H9 (cell line): ENCODE results near the gene QDPR. TPM values are rescaled to one million over a fixed set of nuclear protein-coding genes. Genes with fewer than 3 reads are reported as not detected.

Experiments
- DNase-seq: peaks from one replicate; pipeline ENCODE4 v3.0.0-alpha.2; 2017
- H2AFZ ChIP-seq: one replicate; pipeline ENCODE4 v1.6.1; 2013; ENCODE audit warnings: mild to moderate bottlenecking, low read length, control low read depth, moderate library complexity
- H2AK5ac ChIP-seq: 2 replicates; pipeline ENCODE4 v1.6.1; 2013; ENCODE audit warnings: low read length, control low read depth, mixed read lengths; ENCODE audit not compliant: insufficient read length
- H2BK120ac ChIP-seq: one replicate; pipeline ENCODE4 v1.6.1; 2013; ENCODE audit warnings: low read depth, mild to moderate bottlenecking, low read length, control low read depth, inconsistent platforms; ENCODE audit not compliant: poor library complexity, severe bottlenecking
- H2BK12ac ChIP-seq: 2 replicates; pipeline ENCODE4 v1.6.1; 2013; ENCODE audit warnings: low read length, control low read depth, mixed read lengths, low read depth; ENCODE audit not compliant: insufficient read length
- H2BK15ac ChIP-seq: 2 replicates; pipeline ENCODE4 v1.6.1; 2013; ENCODE audit warnings: low read depth, low read length, control low read depth
- H2BK20ac ChIP-seq: one replicate; pipeline ENCODE4 v1.6.1; 2013; ENCODE audit warnings: low read depth, mild to moderate bottlenecking, low read length, control low read depth, inconsistent platforms; ENCODE audit not compliant: poor library complexity, severe bottlenecking
- H2BK5ac ChIP-seq: 2 replicates; pipeline ENCODE4 v1.6.1; 2013; ENCODE audit warnings: low read length, control low read depth, mixed read lengths; ENCODE audit not compliant: insufficient read length
- H3K14ac ChIP-seq: 2 replicates; pipeline ENCODE4 v1.6.1; 2013; ENCODE audit warnings: low read length, control low read depth; ENCODE audit not compliant: insufficient read depth
- H3K18ac ChIP-seq: 2 replicates; pipeline ENCODE4 v1.6.1; 2013; ENCODE audit warnings: low read depth, mild to moderate bottlenecking, mixed read lengths, low read length, control low read depth; ENCODE audit not compliant: insufficient read length
- H3K23ac ChIP-seq: 2 replicates; pipeline ENCODE4 v1.6.1; 2013; ENCODE audit warnings: low read length, control low read depth, mixed read lengths, low read depth; ENCODE audit not compliant: insufficient read length
- H3K23me2 ChIP-seq: 2 replicates; pipeline ENCODE4 v1.6.1; 2013; ENCODE audit warnings: low read depth, mild to moderate bottlenecking, mixed read lengths, low read length, control low read depth; ENCODE audit not compliant: insufficient read length, poor library complexity, severe bottlenecking
- H3K27ac ChIP-seq: 2 replicates; pipeline ENCODE4 v1.5.1; 2013; ENCODE audit warnings: low read length, control low read depth, mixed read lengths, low read depth; ENCODE audit not compliant: insufficient read length
- H3K27me3 ChIP-seq: 2 replicates; pipeline ENCODE4 v1.6.1; 2013; ENCODE audit warnings: low read length, control low read depth, inconsistent platforms; ENCODE audit not compliant: insufficient read depth
- H3K4ac ChIP-seq: 2 replicates; pipeline ENCODE4 v1.6.1; 2013; ENCODE audit warnings: low read depth, mild to moderate bottlenecking, control low read depth, inconsistent platforms, low read length, moderate library complexity
- H3K4me1 ChIP-seq: 2 replicates; pipeline ENCODE4 v1.6.1; 2013; ENCODE audit warnings: low read length, control low read depth, inconsistent platforms; ENCODE audit not compliant: insufficient read depth
- H3K4me2 ChIP-seq: 2 replicates; pipeline ENCODE4 v1.6.1; 2013; ENCODE audit warnings: low read length, control low read depth, mixed read lengths; ENCODE audit not compliant: insufficient read length, insufficient read depth
- H3K56ac ChIP-seq: 2 replicates; pipeline ENCODE4 v1.6.1; 2013; ENCODE audit warnings: low read depth, mild to moderate bottlenecking, mixed read lengths, low read length, control low read depth; ENCODE audit not compliant: insufficient read length
- H3K79me1 ChIP-seq: 2 replicates; pipeline ENCODE4 v1.6.1; 2013; ENCODE audit warnings: low read depth, mild to moderate bottlenecking, moderate library complexity, low read length, control low read depth, inconsistent platforms; ENCODE audit not compliant: insufficient read depth, poor library complexity, severe bottlenecking
- H3K79me2 ChIP-seq: 2 replicates; pipeline ENCODE4 v1.6.1; 2013; ENCODE audit warnings: low read length, control low read depth, inconsistent platforms; ENCODE audit not compliant: insufficient read depth
- H3K9ac ChIP-seq: 2 replicates; pipeline ENCODE4 v1.6.1; 2013; ENCODE audit warnings: low read length, control low read depth, mixed read lengths; ENCODE audit not compliant: insufficient read length; ENCODE audit errors: extremely low read depth
- H3K9me3 ChIP-seq: one replicate; pipeline ENCODE4 v1.6.1; 2013; ENCODE audit warnings: low read depth, low read length, inconsistent platforms; ENCODE audit not compliant: control insufficient read depth
- H3T11ph ChIP-seq: one replicate; pipeline ENCODE4 v1.6.1; 2013; ENCODE audit warnings: mild to moderate bottlenecking, low read length, control low read depth, inconsistent platforms
- H4K20me1 ChIP-seq: one replicate; pipeline ENCODE4 v1.6.1; 2013; ENCODE audit not compliant: control insufficient read depth, insufficient read length, insufficient read depth
- H4K5ac ChIP-seq: 2 replicates; pipeline ENCODE4 v1.6.1; 2013; ENCODE audit warnings: low read depth, mild to moderate bottlenecking, mixed read lengths, low read length, control low read depth; ENCODE audit not compliant: insufficient read length
- H4K8ac ChIP-seq: replicated peaks from 2 replicates; pipeline ENCODE4 v1.6.1; 2013; ENCODE audit warnings: low read length, control low read depth, mixed read lengths, low read depth; ENCODE audit not compliant: insufficient read length
- H4K91ac ChIP-seq: 2 replicates; pipeline ENCODE4 v1.6.1; 2013; ENCODE audit warnings: low read depth, mild to moderate bottlenecking, moderate library complexity, mixed read lengths, low read length, control low read depth; ENCODE audit not compliant: insufficient read length
- H3K27ac Mint-ChIP-seq, 3 experiments: 2 replicates in 2 of 3; 3 replicates in 1 of 3; pipeline ENCODE4 v1.8.0; 2020 to 2021; ENCODE audit warnings: mixed read lengths in 3 of 3, mild to moderate bottlenecking in 1 of 3, moderate library complexity in 1 of 3
- H3K27me3 Mint-ChIP-seq: 2 replicates; pipeline ENCODE4 v1.8.0; 2021; ENCODE audit warnings: low read depth, mild to moderate bottlenecking, moderate library complexity, mixed read lengths
- H3K36me3 Mint-ChIP-seq, 3 experiments: 2 replicates in 2 of 3; 3 replicates in 1 of 3; pipeline ENCODE4 v1.8.0; 2020 to 2021; ENCODE audit warnings: low read depth in 3 of 3, mixed read lengths in 3 of 3; ENCODE audit not compliant: insufficient read depth in 1 of 3
- H3K4me1 Mint-ChIP-seq, 2 experiments: 2 replicates each; pipeline ENCODE4 v1.8.0; 2020; ENCODE audit warnings: mixed read lengths in 2 of 2
- H3K4me3 Mint-ChIP-seq, 2 experiments: 2 replicates in 1 of 2; 3 replicates in 1 of 2; pipeline ENCODE4 v1.8.0; 2020 to 2021; ENCODE audit warnings: mild to moderate bottlenecking in 2 of 2, mixed read lengths in 2 of 2, moderate library complexity in 1 of 2
- H3K9me3 Mint-ChIP-seq, 2 experiments: 2 replicates in 1 of 2; 3 replicates in 1 of 2; pipeline ENCODE4 v1.8.0; 2020; ENCODE audit warnings: mild to moderate bottlenecking in 2 of 2, mixed read lengths in 2 of 2, moderate library complexity in 1 of 2
- WGBS: extraction: QIAGEN DNeasy Blood & Tissue Kit; methylation state at CpG from one replicate; pipeline ENCODE4 v1.1.7; 2013; ENCODE audit warnings: missing lambda C conversion rate, low lambda C conversion rate, mixed read lengths; ENCODE audit not compliant: insufficient read length; ENCODE audit errors: extremely low coverage; 5-methylcytosine and 5-hydroxymethylcytosine counted together
- total RNA-seq: library from RNA; stranded (reverse); gene quantifications from 2 replicates; pipeline ENCODE4 v1.2.1, GENCODE V29; 2021
- TF ChIP-seq, protein P1 (sequence below): fragments of 200-600 bp; sonication (generic); conservative IDR thresholded peaks from 3 replicates; pipeline ENCODE4 v1.8.0; 2021; ENCODE audit warnings: antibody characterized with exemption, mild to moderate bottlenecking

Gene QDPR
- total RNA-seq, 1 experiment from 2014 or later, result 23.5 TPM

DNA sequence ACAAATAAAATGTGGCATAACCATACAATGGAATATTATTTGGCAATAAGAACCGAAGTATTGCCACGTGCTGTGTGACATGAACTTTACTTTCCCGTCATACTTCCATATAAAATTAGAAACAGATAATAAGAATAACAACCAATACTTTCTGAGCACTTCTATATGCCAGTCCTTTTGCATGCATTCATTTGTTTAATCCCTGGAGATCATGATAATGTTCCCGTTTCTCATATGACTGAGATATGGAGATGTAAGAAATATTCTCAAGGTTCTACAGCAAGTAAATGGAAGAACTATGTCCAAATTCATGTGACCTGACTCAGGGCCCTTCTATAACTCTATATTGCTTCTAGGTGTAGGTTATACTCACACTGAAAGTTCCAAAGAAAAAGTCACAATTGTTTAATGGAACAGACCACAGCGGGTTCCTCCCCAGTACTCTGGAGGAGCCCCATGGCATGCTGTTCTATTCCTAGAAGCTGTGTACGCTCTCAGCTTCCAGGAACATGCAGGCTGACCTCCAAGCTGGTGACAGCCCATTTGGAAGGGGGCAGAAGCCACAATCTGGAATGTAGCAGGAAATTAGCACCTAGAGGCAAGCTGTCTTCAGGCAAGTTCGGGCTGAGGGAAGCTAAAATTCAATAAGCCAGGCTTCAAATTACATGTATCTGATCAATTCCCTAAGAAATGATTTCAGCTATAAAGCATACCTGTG, 31.5 kb downstream of the QDPR start:
- Histone ChIP-seq H2BK5ac (no peak overlapping the region), H3T11ph (no peak overlapping the region), H3K18ac (no peak overlapping the region), H3K23ac (no peak overlapping the region), H3K4me1 (no peaks in the 10 kb centered on the region), H2BK15ac (no peak overlapping the region), H3K27ac (no peak overlapping the region), H3K9me3 (no peaks in the 10 kb centered on the region), H3K79me2 (no peaks in the 10 kb centered on the region), H2BK120ac (no peak overlapping the region), H2BK12ac (no peak overlapping the region), H3K56ac (no peak overlapping the region), H3K27me3 (no peaks in the 10 kb centered on the region), H2AFZ (no peak overlapping the region), H2BK20ac (no peak overlapping the region), H3K9ac (no peak overlapping the region), H4K20me1 (no peaks in the 10 kb centered on the region), H3K79me1 (no peaks in the 10 kb centered on the region), H3K4me2 (no peak overlapping the region), H3K14ac (no peak overlapping the region), H2AK5ac (no peak overlapping the region), H4K5ac (no peak overlapping the region), H3K23me2 (no peaks in the 10 kb centered on the region), H4K91ac (no peak overlapping the region), H4K8ac (no peak overlapping the region), H3K4ac (no peak overlapping the region)
- Mint-ChIP-seq H3K27ac (no peak overlapping the region), H3K4me1 (peaks cover 10 to 11% of the 10 kb centered on the region in 2 experiments; a peak in 3 of 4 replicates), H3K27me3 (no peaks in the 10 kb centered on the region; the same call in 1 of the 2 replicates), H3K9me3 (no peaks in the 10 kb centered on the region; a peak in 1 of 5 replicates), H3K4me3 (no peak overlapping the region), H3K36me3 (peaks cover 0 to 6% (median 2%) of the 10 kb centered on the region in 3 experiments; a peak in 3 of 7 replicates)
- DNase-seq, result no peak
- TF ChIP-seq, protein P1, sequence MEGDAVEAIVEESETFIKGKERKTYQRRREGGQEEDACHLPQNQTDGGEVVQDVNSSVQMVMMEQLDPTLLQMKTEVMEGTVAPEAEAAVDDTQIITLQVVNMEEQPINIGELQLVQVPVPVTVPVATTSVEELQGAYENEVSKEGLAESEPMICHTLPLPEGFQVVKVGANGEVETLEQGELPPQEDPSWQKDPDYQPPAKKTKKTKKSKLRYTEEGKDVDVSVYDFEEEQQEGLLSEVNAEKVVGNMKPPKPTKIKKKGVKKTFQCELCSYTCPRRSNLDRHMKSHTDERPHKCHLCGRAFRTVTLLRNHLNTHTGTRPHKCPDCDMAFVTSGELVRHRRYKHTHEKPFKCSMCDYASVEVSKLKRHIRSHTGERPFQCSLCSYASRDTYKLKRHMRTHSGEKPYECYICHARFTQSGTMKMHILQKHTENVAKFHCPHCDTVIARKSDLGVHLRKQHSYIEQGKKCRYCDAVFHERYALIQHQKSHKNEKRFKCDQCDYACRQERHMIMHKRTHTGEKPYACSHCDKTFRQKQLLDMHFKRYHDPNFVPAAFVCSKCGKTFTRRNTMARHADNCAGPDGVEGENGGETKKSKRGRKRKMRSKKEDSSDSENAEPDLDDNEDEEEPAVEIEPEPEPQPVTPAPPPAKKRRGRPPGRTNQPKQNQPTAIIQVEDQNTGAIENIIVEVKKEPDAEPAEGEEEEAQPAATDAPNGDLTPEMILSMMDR, result no peak
- WGBS, result no CpG with 5 or more reads among the region's 7 CpGs
